ENCODE data around the gene DMRTA2. TPM values are rescaled to one million over a fixed set of nuclear protein-coding genes. Genes with fewer than 3 reads are reported as not detected.
"Not testable (repeated sequence)": the region's sequence is repeated elsewhere in the genome, so short reads cannot be mapped to it uniquely, and the experiment has no call there.

The DMRTA2 gene
- total RNA-seq, 1 experiment from 2014 or later = not detected

DNA sequence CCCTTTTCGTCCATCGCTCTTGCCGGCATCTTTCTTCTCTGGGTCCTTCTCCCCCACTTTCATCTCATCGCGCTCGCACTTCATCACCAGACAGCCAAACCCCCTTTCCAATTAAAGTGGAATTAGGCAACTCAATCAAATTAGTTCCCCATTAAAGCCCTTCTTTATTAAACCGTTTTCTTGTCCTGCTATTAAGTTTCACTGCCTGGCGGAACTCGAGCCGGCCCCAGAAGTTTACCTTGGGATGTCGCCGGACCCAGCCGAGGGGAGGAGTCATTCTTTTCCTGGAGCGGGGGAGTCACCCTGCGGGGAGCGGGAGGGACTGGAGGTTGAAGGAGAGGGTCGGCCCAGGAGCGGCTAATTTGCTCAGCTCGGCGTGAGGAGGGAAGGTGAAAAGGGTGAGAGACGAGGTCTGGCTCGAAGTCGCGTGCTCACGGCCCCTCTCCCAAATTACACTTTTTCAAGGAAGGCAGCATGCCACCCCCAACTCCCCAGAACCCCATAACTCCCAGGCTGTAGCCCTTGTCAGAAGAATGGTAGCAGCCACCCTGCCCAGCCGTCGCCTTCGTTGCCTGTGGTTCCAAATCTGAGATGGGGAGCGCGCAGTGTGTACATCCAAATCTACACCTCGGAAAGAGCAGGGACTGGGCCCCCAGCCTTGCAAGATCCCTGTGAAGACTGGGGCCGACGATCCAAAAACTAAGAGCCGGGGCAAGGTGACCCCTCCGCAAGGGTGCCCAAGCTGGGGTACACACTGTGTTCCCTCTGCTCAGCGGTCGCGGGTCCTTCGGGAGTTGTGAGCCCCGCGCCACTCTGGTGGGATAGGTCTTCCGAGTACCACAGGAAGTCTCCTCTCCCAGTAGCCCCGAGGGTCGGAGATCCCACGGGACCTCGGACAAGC is 6.4 kb downstream of the DMRTA2 start:
- Histone ChIP-seq H3K9me3 (no peaks in the 10 kb centered on the region), H3K4me3 (no peak overlapping the region), H3K36me3 (no peaks in the 10 kb centered on the region), H3K27me3 (peaks cover 4% of the 10 kb centered on the region; the same call in 1 of the 2 replicates)
- DNase-seq = no peak

DNA sequence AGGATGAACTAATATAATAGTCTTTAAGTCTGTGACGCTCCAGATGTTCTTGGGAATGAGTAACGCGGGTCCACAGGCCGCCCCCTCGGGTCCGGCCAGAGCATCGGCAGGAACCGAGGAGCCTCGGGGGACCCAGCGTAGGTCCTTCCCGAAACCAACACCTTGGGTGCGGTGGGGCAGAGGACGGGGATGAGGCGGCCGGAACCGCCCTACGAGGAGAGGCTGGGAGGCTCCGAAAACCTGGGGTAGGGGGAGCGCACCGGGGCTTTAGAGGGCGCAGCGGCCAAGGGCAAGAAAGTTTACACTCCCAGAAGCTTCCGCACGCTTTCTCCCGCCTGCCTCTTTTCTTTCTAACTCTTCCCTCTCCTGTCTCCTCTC is 7.1 kb downstream of the DMRTA2 start:
- no peaks in the 10 kb centered on the region for H3K9me3 ChIP-seq
- H3K27me3 ChIP-seq = peaks cover 4% of the 10 kb centered on the region; the same call in 1 of the 2 replicates
- DNase-seq = no peak
- no peaks in the 10 kb centered on the region for H3K36me3 ChIP-seq
- H3K4me3 ChIP-seq = no peak overlapping the region

DNA sequence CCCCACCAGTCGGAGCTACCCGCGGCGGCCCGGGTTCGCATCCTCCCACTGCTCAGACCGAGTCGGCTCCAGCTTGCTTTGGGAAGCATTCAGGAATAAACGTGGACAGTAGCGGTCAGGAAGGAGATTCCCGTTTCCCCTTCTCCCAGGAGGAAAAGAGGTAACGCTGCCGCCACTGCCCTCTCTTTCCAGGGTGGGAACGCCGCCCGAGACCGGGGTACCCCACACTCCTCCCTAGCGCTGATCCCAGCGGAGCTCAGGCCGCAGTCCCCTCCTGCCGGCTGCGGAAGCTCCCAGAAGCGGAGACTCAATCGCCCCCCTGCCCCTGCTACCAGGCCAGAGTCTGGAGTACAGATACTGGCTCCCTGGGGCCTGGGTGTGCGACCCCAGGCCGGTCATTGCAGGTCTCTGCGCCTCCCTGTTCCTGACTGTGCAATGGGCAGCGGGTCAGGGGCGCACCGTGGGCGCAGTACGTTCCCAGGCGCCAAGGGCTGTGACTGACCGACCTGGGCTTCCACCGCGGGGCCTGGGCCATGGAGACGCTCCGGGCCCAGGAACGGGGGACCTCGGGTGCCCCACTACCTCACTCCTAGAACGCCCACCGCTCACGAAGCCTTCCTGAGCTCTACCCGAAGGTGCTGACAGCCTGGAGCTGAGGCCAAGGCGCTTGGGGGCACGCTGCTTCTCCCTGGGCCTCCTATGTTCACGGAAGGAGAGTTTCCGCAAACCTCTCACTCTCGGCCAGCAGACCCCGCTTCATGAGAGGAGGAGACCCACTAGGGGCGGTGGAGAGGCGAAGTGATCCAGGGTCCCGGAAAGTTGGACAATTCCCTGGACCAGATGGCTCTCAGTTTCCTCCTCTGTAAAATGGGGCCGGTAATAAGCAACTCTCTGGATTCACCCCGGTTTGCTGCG is 7.8 kb downstream of the DMRTA2 start:
- DNase-seq = no peak
- H3K9me3 ChIP-seq = no peaks in the 10 kb centered on the region
- H3K36me3 ChIP-seq = no peaks in the 10 kb centered on the region
- H3K27me3 ChIP-seq = peaks cover 4% of the 10 kb centered on the region; the same call in 1 of the 2 replicates
- no peak overlapping the region for H3K4me3 ChIP-seq

DNA sequence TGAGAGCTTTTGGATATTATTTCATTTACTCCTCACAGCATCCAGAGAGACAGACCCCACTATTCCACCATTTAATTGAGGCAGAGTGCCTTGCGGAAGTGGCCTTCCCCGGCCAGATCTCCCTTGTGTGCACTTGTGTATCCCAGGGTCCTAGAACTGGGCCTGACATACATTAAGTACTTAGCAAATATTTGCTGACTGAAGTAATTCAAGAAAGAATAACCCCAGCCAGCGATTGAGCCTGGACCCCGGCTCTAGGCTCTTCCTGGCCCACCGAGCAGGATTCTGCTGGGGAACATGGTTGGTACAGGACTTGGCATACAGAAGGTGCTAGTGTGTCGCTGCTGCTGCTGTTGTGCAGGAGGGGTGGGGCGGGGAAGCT is 8.4 kb downstream of the DMRTA2 start:
- DNase-seq = no peak
- peaks cover 4% of the 10 kb centered on the region; the same call in 1 of the 2 replicates for H3K27me3 ChIP-seq
- no peaks in the 10 kb centered on the region for H3K9me3 ChIP-seq
- H3K36me3 ChIP-seq = no peaks in the 10 kb centered on the region
- no peak overlapping the region for H3K4me3 ChIP-seq

DNA sequence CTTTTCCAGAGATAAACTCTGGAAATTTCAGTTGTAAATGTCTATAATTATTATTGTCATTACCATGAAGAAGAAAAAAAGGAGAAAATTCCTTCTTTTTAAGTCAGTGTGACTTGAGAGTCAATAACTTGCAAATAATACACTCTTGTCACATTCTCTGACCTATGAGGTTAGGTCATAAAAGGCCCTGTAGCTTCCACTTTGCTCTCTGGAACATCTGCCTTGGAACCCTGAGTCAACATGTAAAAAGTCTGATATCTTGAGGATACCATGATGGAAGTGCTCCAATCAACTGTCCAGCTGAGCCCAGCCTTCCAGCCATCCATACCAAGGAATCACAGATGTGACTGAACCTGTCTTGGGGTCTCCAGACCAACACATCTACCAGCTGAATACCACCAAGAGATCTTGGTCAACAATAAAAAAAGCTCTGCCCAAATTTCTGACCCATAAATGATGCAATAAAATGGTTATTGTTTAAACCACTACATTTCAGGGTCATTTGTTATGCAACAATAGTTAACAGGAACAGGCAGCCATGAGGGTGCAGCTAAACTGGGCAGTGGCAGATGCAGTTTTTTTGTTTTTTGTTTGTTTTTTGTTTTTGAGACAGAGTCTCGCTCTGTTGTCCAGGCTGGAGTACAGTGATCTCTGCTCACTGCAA is 10.3 kb downstream of the DMRTA2 start:
- DNase-seq = no peak

DNA sequence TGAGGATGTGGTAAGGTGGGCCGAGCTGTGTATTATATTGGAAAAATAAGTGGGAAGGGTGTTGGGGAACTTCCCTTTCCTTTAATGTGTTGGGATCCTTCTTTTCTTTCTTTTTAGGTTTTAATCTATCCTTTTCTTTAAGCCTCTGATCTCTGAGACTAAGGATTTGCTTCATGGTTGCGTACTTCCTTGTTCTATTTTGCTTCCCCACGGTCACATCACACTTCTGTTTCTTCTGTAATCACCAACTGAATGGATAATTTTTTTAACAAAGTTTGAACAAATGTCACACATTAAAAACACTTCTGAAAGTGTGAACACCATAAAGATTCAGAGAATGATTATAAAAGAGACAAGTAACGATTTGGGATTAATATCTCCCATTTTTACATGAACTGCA is 17.4 kb downstream of the DMRTA2 start:
- no peaks in the 10 kb centered on the region for H3K36me3 ChIP-seq
- DNase-seq = no peak
- H3K9me3 ChIP-seq = peaks cover 2% of the 10 kb centered on the region; the same call in 1 of the 2 replicates
- H3K4me3 ChIP-seq = no peak overlapping the region
- peaks cover 6% of the 10 kb centered on the region for H3K27me3 ChIP-seq

More for the DNA sequence above, 10.3 kb downstream of the DMRTA2 start:
- H3K4me3 ChIP-seq = no peak overlapping the region
- H3K36me3 ChIP-seq = no peaks in the 10 kb centered on the region
- H3K9me3 ChIP-seq = peaks cover 2% of the 10 kb centered on the region; the same call in 1 of the 2 replicates
- peaks cover 6% of the 10 kb centered on the region for H3K27me3 ChIP-seq

DNA sequence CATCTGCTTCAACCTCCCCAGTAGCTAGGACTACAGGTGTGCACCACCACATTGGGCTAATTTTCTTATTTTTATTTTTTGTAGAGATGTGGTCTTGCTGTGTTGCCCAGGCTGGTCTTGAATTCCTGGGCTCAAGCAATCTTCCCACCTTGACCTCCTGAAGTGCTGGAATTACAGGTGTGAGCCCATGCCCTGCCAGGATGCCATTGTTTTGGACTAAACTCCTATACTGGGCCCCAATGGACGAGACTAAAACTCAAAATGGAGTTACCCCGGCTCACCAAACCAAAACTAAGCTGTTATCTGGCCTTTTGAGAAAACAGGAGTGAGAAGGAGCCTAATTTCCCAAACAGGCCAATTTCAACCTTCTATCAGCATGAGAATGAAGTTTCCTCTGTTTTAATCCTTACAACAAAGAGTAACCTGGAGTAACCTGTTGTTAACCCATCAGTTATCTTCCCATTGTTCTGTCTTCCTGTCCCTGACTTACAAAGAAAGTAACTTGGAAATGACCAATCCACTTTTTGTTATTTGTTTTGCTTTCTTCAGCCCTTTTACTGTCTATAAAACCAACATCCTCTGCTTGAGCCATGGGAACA is 29.6 kb downstream of the DMRTA2 start:
- Histone ChIP-seq H3K4me3 (no peak overlapping the region), H3K9me3 (no peaks in the 10 kb centered on the region), H3K27me3 (peaks cover 4% of the 10 kb centered on the region; the same call in 1 of the 2 replicates), H3K36me3 (no peaks in the 10 kb centered on the region)
- DNase-seq = no peak

DNA sequence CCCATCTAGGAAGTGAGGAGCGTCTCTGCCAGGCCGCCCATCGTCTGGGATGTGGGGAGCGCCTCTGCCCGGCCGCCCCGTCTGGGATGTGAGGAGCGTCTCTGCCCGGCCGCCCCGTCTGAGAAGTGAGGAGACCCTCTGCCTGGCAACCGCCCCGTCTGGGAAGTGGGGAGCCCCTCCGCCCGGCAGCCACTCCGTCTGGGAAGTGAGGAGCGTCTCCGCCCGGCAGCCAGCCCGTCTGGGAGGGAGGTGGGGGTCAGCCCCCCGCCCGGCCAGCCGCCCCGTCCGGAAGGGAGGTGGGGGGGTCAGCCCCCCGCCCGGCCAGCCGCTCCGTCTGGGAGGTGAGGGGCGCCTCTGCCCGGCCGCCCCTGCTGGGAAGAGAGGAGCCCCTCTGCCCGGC is 41.7 kb downstream of the DMRTA2 start:
- not testable (repeated sequence) for H3K36me3 ChIP-seq, DNase-seq, H3K27me3 ChIP-seq

DNA sequence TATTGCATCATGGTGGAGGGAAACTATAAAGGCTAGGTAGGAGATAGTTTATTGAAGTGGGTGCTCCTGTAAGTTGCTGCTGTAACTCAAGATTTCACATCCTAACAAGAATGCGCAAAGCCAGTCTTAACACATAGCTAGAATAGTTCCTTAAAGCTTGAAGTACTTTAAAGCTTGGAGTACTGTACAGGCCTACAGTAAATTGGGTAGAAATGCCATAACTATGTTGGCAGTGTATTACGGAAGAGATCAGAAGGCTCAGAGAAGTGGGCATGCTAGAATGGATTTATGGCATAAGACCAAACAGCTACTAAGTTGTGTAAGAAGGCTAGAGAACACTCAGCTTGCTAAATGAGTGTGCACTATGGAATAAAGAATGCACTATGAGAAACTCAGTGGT is 44.5 kb downstream of the DMRTA2 start:
- no peak for DNase-seq
- H3K4me3 ChIP-seq = no peak overlapping the region
- peaks cover 4% of the 10 kb centered on the region; the same call in 1 of the 2 replicates for H3K9me3 ChIP-seq
- H3K36me3 ChIP-seq = no peaks in the 10 kb centered on the region
- 0 out of 2 replicates have a peak, but pooled peaks cover 5% of the 10 kb centered on the region for H3K27me3 ChIP-seq

More for the DNA sequence above, 41.7 kb downstream of the DMRTA2 start:
- H3K4me3 ChIP-seq, H3K9me3 ChIP-seq: not testable (repeated sequence)

DNA sequence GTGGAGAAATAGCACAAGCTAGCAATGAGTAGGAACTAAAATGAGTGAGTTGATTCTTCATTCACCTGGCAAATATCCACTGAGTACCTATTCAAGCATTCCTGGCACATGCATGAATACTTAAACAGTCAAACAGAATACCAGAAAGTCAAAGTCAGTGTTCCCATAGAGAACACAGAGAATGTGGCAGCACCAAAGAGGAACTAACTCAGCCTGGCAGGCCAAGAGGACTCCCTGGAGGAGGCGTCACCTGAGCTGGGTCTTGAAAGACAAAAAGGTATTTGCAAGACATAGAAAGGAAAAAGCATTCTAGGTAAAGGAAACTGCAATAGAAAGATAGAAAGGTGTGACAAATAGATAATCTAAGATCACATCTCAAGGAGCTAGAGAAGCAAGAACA is 49.7 kb downstream of the DMRTA2 start:
- Histone ChIP-seq H3K4me3 (no peak overlapping the region), H3K36me3 (no peaks in the 10 kb centered on the region), H3K27me3 (0 out of 2 replicates have a peak, but pooled peaks cover 5% of the 10 kb centered on the region), H3K9me3 (peaks cover 4% of the 10 kb centered on the region; the same call in 1 of the 2 replicates)
- DNase-seq = no peak

DNA sequence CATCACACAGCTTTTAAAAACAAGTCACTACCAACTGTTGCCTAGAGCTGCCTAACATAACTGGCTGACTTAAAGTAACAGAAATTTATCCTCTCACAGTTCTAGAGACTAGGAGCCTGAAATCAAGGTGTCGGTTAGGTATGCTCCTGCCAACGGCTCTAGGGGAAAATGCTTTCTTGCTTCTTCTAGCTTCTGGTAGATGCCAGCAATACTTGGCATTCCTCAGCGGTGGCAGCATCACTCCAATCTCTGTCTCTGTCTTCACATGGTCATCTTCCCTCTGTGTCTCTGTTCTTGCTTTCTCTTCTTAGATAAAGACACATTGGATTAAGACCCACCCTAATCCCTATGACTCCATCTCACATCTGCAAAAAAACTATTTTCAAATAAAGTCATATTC is 51.5 kb downstream of the DMRTA2 start:
- no peak for DNase-seq
- Histone ChIP-seq H3K4me3 (no peak overlapping the region), H3K9me3 (peaks cover 4% of the 10 kb centered on the region; the same call in 1 of the 2 replicates), H3K27me3 (peaks cover 9% of the 10 kb centered on the region), H3K36me3 (no peaks in the 10 kb centered on the region)

DNA sequence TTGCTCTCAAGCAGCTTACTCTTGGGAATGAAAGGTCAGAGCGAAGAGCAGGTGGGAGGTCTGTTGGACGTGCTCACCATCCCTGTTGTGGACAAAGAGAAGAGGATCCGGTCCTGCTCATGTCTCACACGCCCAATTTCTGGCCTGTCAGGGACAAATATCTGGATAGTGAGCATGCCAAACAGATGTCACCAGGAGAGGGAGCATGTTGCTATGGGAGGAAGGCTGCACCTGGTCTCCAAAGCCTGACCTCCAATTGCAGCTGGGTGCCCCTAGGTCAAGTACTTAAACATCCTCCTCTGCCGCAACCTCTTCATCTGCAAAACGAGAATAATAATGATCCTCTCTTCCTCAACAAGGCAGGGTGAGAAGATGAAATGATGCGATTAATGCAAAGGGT is 53.4 kb downstream of the DMRTA2 start:
- H3K9me3 ChIP-seq = peaks cover 4% of the 10 kb centered on the region; the same call in 1 of the 2 replicates

DNA sequence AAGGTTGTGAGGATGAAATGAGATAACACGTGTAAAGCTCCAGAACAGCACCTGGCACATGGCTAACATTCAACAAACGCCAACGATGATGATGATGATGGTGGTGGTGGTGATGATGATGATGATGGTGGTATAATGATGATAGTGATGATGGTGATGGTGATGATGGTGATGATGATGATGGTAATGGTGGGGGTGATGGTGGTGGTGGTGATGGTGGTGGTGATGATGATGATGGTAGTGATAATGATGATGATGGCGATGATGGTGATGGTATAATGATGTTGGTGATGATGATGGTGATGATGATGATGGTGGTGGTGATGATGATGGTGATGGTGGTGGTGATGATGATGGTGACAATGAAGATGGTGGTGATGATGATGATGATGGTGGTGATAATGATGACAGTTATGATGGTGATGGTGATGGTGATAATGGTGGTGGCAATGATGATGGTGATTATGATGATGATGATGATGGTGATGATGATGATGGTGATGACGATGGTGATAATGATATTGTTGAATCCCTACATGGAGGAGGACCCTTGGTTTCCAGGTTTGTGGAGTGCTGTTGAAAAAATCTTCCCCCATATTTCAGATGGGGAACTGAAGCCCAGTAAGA is 54.1 kb downstream of the DMRTA2 start:
- Histone ChIP-seq H3K36me3 (no peaks in the 10 kb centered on the region), H3K27me3 (peaks cover 9% of the 10 kb centered on the region), H3K4me3 (no peak overlapping the region), H3K9me3 (peaks cover 2% of the 10 kb centered on the region; the same call in 1 of the 2 replicates)
- DNase-seq = no peak

More for the DNA sequence above, 53.4 kb downstream of the DMRTA2 start:
- Histone ChIP-seq H3K27me3 (peaks cover 7% of the 10 kb centered on the region), H3K36me3 (no peaks in the 10 kb centered on the region), H3K4me3 (no peak overlapping the region)
- DNase-seq = no peak

DNA sequence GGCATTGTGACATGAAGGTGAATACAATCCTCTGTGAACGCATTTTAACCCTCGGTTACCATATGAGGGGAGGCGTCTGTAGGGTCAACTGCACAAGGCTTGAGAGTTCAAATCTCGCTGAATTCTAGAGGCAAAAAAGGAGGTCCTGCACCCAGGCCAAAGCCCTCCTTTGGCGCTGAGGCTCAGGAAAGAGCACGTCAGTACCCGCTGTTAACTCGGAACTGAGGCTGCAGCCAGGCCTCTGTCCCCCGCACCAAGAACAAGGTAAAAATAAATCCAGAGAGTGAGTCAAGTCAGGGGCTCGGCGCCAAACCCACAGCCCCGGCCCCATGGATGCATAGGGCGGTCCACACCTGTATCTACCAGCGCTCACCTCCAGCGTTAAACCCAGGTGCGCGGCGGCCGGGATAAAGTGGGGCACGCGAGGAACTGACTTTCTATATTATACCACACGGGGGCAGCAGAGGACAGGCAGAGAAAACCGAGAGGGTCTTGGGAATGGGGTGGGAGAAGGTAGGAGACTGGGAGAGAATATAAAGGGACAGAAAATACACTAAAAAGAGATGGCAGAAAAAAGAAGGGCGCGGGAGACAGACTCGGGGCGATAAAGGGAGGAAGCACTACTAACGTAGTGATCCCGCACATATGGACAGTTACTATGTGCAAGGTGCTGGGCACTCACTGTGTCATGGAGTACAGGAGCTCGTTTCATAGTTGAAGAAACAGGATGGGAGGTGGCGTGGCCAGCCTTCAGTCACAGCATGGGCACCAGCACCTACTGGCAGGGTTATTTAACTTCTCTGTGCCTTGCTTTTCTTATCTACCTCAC is 54.9 kb downstream of the DMRTA2 start:
- H3K9me3 ChIP-seq = no peaks in the 10 kb centered on the region
- DNase-seq = no peak

More for the DNA sequence above, 54.9 kb downstream of the DMRTA2 start:
- Histone ChIP-seq H3K27me3 (peaks cover 6% of the 10 kb centered on the region), H3K36me3 (no peaks in the 10 kb centered on the region), H3K4me3 (no peak overlapping the region)

Measured in MG63 (cell line).